ENCODE results near the gene MBD4.
A peak's percentile ranks its signal among the peaks of the same experiment; 100 is the strongest.

Gene MBD4

DNA sequence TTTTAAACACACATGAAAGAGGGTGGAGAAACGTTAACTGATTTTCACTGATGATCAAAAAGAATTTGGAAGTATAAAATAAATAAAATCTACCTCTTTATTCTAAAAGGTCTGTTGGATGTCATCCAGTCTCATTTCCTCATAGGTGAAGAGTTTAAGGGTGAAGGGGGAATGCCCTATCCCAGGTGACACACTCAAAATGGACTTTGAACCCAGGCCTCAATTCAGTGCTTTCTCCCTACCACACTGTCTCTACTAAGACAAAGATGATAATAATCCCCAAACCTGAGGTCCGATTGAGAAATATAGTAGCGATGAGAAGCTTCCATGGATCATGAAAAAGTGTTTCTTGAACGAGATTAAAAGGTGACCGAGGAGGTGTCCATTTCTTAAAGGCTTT lies 6.2 kb downstream of the MBD4 start:
- DNase-seq (ENCODE audit: low read depth in 2 of 2) = no peak
- H3K4me3 ChIP-seq (replicated peaks in 1 of 2; ENCODE audit: low read depth in 2 of 2, low read length in 2 of 2) = no peak overlapping the region
- no peak for TF ChIP-seq CTCF (IDR thresholded peaks at IDR 0.05; ENCODE audit: low read depth, low read length)

GRCh38 chr3:129432671-129433070 lies 7.1 kb downstream of the MBD4 start:
- no peak overlapping the region for H3K4me3 ChIP-seq (replicated peaks in 1 of 2; ENCODE audit: low read depth in 2 of 2, low read length in 2 of 2)
- DNase-seq (ENCODE audit: low read depth in 2 of 2) = no peak
- TF ChIP-seq CTCF (IDR thresholded peaks at IDR 0.05; ENCODE audit: low read depth, low read length) = no peak

- no peak overlapping the region for H3K4me3 ChIP-seq (replicated peaks in 1 of 2; ENCODE audit: low read depth in 2 of 2, low read length in 2 of 2)
- TF ChIP-seq CTCF (IDR thresholded peaks at IDR 0.05; ENCODE audit: low read depth, low read length) = no peak
- DNase-seq (ENCODE audit: low read depth in 2 of 2) = no peak
Measured at GRCh38 chr3:129432036-129432435, 7.7 kb downstream of the MBD4 start.

GRCh38 chr3:129429602-129430001 lies 10.1 kb downstream of the MBD4 start:
- no peak for DNase-seq (ENCODE audit: low read depth in 2 of 2)
- H3K4me3 ChIP-seq (replicated peaks in 1 of 2; ENCODE audit: low read depth in 2 of 2, low read length in 2 of 2) = no peak overlapping the region

GRCh38 chr3:129429080-129429451 lies 10.7 kb downstream of the MBD4 start:
- TF ChIP-seq CTCF (IDR thresholded peaks at IDR 0.05; ENCODE audit: low read depth, low read length) = no peak
- no peak for DNase-seq (ENCODE audit: low read depth in 2 of 2)
- no peak overlapping the region for H3K4me3 ChIP-seq (replicated peaks in 1 of 2; ENCODE audit: low read depth in 2 of 2, low read length in 2 of 2)

More at GRCh38 chr3:129429602-129430001, 10.1 kb downstream of the MBD4 start:
- no peak for TF ChIP-seq CTCF (IDR thresholded peaks at IDR 0.05; ENCODE audit: low read depth, low read length)

- no peak for TF ChIP-seq CTCF (IDR thresholded peaks at IDR 0.05; ENCODE audit: low read depth, low read length)
- peak within 1 kb of the TSS; percentile 55 to 58 for H3K4me3 ChIP-seq (replicated peaks in 1 of 2; ENCODE audit: low read depth in 2 of 2, low read length in 2 of 2)
- peak; percentile 94 to 96 for DNase-seq (ENCODE audit: low read depth in 2 of 2)
Measured at GRCh38 chr3:129428376-129429079, 11.2 kb downstream of the MBD4 start, which contains the start of gene EFCAB12. EFCAB12 (minus strand) TSS chr3:129428636; CDS start chr3:129428488, 148 bp downstream.

GRCh38 chr3:129428007-129428375 lies 11.8 kb downstream of the MBD4 start:
- TF ChIP-seq CTCF (IDR thresholded peaks at IDR 0.05; ENCODE audit: low read depth, low read length) = no peak
- H3K4me3 ChIP-seq (replicated peaks in 1 of 2; ENCODE audit: low read depth in 2 of 2, low read length in 2 of 2) = peak overlapping the region; percentile 55 to 58
- no peak for DNase-seq (ENCODE audit: low read depth in 2 of 2)

Data from cardiac fibroblast (primary cell).